ENCODE results near the gene SPTSSB. TPM values are rescaled to one million over a fixed set of nuclear protein-coding genes. Genes with fewer than 3 reads are reported as not detected.

SPTSSB gene
- total RNA-seq, 4 donors from 2014 or later: 0.41 to 0.48 TPM; not detected in 2

DNA sequence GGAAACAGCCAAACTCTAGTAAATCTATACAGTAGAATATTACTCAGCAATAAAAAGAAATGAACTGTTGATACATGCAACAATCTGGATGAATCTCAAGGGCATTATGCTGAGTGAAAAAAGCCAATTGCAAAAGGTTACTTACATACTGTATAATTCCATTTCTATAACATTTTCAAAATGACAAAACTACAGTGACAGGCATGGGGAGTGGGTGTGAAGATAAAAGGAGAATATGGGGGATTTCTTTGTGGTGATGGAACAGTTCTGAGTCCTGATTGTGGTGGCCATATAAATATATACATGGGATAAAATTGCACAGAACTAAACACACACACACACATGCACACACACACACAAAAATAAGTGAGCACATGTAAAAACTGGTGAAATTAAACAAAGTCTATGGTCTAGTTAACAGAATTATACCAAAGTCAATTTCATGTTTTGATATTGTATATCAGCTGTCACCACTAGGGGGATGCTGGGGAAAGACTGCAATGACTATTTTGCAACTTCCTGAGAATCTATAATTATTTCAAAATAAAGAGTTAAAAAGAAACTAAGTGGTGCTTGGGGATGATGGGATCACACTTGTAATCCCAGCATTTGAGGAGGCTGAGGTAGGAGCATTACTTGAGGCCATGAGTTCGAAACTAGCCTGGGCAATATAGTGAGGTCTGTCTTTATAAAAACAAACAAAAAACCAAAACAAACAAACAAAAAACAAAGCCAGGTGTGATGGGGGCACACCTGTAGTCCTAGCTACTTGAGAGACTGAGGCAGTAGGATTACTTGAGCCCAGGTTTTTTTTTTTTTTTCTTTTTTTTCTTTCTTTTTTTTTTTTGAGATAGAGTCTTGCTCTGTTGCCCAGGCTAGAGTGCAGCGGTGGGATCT, 66.0 kb downstream of the SPTSSB start:
- Histone ChIP-seq H3K27me3 (no peaks in the 10 kb centered on the region), H3K36me3 (no peaks in the 10 kb centered on the region), H3K9me3 (peaks cover 0 to 4% of the 10 kb centered on the region in 2 donors), H3K4me3 (no peak overlapping the region), H3K27ac (no peak overlapping the region), H3K4me1 (no peaks in the 10 kb centered on the region)
- intact Hi-C loops (cut with DNase I; ENCODE audit: low total_unique reads) (no loop called here), in situ Hi-C loops (cut with MboI; ENCODE audit: low pct_ligation_motif_present in 1 of 4, low pct_unique_long_range_greater_than_20kb in 1 of 4, low sequenced_read_pairs in 3 of 4) (no loop called here)
- 81 to 83% methylated on average over 1 to 2 of the region's 2 CpGs for WGBS, 2 donors (ENCODE audit: low coverage in 1 of 2)
- DNase-seq: no peak
- no peak for TF ChIP-seq POLR2AphosphoS5 (IDR thresholded peaks at IDR 0.05)
- TF ChIP-seq, protein P1, sequence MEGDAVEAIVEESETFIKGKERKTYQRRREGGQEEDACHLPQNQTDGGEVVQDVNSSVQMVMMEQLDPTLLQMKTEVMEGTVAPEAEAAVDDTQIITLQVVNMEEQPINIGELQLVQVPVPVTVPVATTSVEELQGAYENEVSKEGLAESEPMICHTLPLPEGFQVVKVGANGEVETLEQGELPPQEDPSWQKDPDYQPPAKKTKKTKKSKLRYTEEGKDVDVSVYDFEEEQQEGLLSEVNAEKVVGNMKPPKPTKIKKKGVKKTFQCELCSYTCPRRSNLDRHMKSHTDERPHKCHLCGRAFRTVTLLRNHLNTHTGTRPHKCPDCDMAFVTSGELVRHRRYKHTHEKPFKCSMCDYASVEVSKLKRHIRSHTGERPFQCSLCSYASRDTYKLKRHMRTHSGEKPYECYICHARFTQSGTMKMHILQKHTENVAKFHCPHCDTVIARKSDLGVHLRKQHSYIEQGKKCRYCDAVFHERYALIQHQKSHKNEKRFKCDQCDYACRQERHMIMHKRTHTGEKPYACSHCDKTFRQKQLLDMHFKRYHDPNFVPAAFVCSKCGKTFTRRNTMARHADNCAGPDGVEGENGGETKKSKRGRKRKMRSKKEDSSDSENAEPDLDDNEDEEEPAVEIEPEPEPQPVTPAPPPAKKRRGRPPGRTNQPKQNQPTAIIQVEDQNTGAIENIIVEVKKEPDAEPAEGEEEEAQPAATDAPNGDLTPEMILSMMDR (IDR thresholded peaks at IDR 0.05): peak; percentile 43 to 58 (median 50)
- TF ChIP-seq POLR2A (IDR thresholded peaks at IDR 0.05): no peak

DNA sequence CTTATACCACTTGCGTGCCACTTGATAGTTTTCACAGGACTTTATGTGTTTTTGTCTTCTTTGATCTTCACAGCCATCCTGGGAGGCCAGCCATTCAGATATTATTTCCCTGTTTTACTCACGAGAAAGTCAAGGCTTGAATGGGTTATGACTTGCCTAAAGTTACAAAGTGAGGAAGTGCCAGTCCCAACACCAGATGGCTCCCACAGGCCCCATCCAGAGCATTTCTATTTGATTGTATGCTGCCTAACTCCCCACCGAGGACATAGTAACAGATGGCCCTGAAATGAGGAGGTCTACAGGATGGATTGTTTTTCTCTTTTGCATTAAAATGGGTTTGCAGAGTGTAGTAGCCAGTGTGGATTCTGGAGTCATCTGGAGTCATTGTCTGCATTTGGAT, 74.5 kb downstream of the SPTSSB start:
- no peak overlapping the region for H3K4me3 ChIP-seq
- no peaks in the 10 kb centered on the region for H3K9me3 ChIP-seq
- H3K27me3 ChIP-seq: no peaks in the 10 kb centered on the region
- 82% methylated on average over 3 of the region's 3 CpGs; no CpG with 5 or more reads in 1 of the 2 donors for WGBS, 2 donors (ENCODE audit: low coverage in 1 of 2)
- no peaks in the 10 kb centered on the region for H3K4me1 ChIP-seq
- in situ Hi-C loops (cut with MboI; ENCODE audit: low pct_ligation_motif_present in 1 of 4, low pct_unique_long_range_greater_than_20kb in 1 of 4, low sequenced_read_pairs in 3 of 4): no loop called here
- no peaks in the 10 kb centered on the region for H3K36me3 ChIP-seq
- no peak for DNase-seq
- TF ChIP-seq, protein P1 (IDR thresholded peaks at IDR 0.05): no peak
- TF ChIP-seq POLR2A (IDR thresholded peaks at IDR 0.05): no peak
- no peak for TF ChIP-seq EP300 (IDR thresholded peaks at IDR 0.05; ENCODE audit: low read depth)
- no peak for TF ChIP-seq POLR2AphosphoS5 (IDR thresholded peaks at IDR 0.05)
- no peak overlapping the region for H3K27ac ChIP-seq
- intact Hi-C loops (cut with DNase I; ENCODE audit: low total_unique reads): no loop called here

DNA sequence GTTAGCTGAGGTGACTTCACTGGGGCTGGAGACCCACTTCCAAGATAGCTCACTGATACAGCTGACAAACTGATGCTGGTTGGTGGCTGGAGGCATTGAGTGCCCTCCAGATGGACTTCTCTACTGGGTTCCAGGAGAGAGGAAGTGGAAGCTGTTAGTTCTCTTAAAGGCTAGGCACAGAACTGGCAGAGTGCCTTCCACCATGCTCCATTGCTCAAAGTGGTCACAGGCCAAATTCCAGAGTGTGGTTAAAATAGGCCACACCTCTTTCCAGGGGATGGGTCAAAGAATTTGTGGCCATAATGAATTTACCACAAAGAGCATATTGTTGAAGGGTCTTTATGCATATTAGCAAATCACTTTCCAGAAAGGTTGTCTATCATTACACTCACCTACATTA, 76.0 kb downstream of the SPTSSB start:
- in situ Hi-C loops (cut with MboI; ENCODE audit: low pct_ligation_motif_present in 1 of 4, low pct_unique_long_range_greater_than_20kb in 1 of 4, low sequenced_read_pairs in 3 of 4): no loop called here
- intact Hi-C loops (cut with DNase I; ENCODE audit: low total_unique reads): no loop called here
- H3K27me3 ChIP-seq: no peaks in the 10 kb centered on the region

More for the DNA sequence above, 76.0 kb downstream of the SPTSSB start:
- no peak for DNase-seq
- TF ChIP-seq EP300 (IDR thresholded peaks at IDR 0.05; ENCODE audit: low read depth) (no peak), POLR2AphosphoS5 (IDR thresholded peaks at IDR 0.05) (no peak), POLR2A (IDR thresholded peaks at IDR 0.05) (no peak)
- TF ChIP-seq, protein P1 (IDR thresholded peaks at IDR 0.05): no peak
- no peak overlapping the region for H3K4me3 ChIP-seq
- no peaks in the 10 kb centered on the region for H3K9me3 ChIP-seq
- H3K27ac ChIP-seq: no peak overlapping the region
- no peaks in the 10 kb centered on the region for H3K4me1 ChIP-seq
- H3K36me3 ChIP-seq: no peaks in the 10 kb centered on the region

Other genes starting within 250 kb of the SPTSSB start
- 10 to 100 TPM in 2 of 4 donors, 1 to 10 TPM in 2; 7.5 to 37.3 (median 21.8) TPM for gene NMD3, start 150.2 kb downstream of the SPTSSB start, total RNA-seq
- gene OTOL1, start 125.3 kb upstream of the SPTSSB start, total RNA-seq: not detected

All from transverse colon (tissue), 4 donors.